Measurements from ENCODE around the gene MRPL14. TPM values are rescaled to one million over a fixed set of nuclear protein-coding genes. Genes with fewer than 3 reads are reported as not detected.

MRPL14 gene
- total RNA-seq, 4 donors from 2014 or later: 100 to 180 (median 152) TPM

GRCh38 chr6:44090465-44090864 is 36.8 kb downstream of the MRPL14 start:
- in situ Hi-C loops (cut with MboI; ENCODE audit: low sequenced_read_pairs in 4 of 4) (loop anchor here (25.0 kb wide), 1 partner anchor 428 kb away; no protein-coding TSS in a partner anchor), intact Hi-C loops (cut with DNase I; ENCODE audit: low total_unique reads) (no loop called here)
- H3K27me3 ChIP-seq: no peaks in the 10 kb centered on the region
- H3K4me1 ChIP-seq: peaks cover 16 to 21% of the 10 kb centered on the region in 2 donors
- no peak overlapping the region for H3K4me3 ChIP-seq
- ATAC-seq: no peak
- H3K36me3 ChIP-seq: no peaks in the 10 kb centered on the region
- no peak for TF ChIP-seq POLR2A (IDR thresholded peaks at IDR 0.05)
- no peak for TF ChIP-seq CTCF (IDR thresholded peaks at IDR 0.05 in 4 of 5, conservative IDR thresholded peaks at IDR 0.05 in 1 of 5)
- H3K27ac ChIP-seq: peak overlapping the region in 1 of 4 donors; percentile 16
- no peak for DNase-seq
- H3K9me3 ChIP-seq: no peaks in the 10 kb centered on the region

- TF ChIP-seq POLR2A (IDR thresholded peaks at IDR 0.05): no peak
- H3K27me3 ChIP-seq: no peaks in the 10 kb centered on the region
- H3K36me3 ChIP-seq: no peaks in the 10 kb centered on the region
- peak overlapping the region in 1 of 4 donors; percentile 28 for H3K27ac ChIP-seq
- H3K4me1 ChIP-seq: peaks cover 25 to 33% of the 10 kb centered on the region in 2 donors
- DNase-seq: no peak
- no peak for ATAC-seq
- in situ Hi-C loops (cut with MboI; ENCODE audit: low sequenced_read_pairs in 4 of 4) (loop anchor here (10.0 to 25.0 kb wide), 2 partner anchors 427 to 484 kb away; no protein-coding TSS in a partner anchor), intact Hi-C loops (cut with DNase I; ENCODE audit: low total_unique reads) (no loop called here)
- H3K4me3 ChIP-seq: no peak overlapping the region
- H3K9me3 ChIP-seq: no peaks in the 10 kb centered on the region
Observed at GRCh38 chr6:44088827-44089590, 38.2 kb downstream of the MRPL14 start.

- no peaks in the 10 kb centered on the region for H3K27me3 ChIP-seq
- H3K4me1 ChIP-seq: peaks cover 36 to 44% of the 10 kb centered on the region in 2 donors
- ATAC-seq: no peak
- in situ Hi-C loops (cut with MboI; ENCODE audit: low sequenced_read_pairs in 4 of 4) (loop anchor here (10.0 to 25.0 kb wide), 2 partner anchors 425 to 483 kb away; no protein-coding TSS in a partner anchor), intact Hi-C loops (cut with DNase I; ENCODE audit: low total_unique reads) (no loop called here)
- peak overlapping the region; percentile 91 to 99 (median 92) for H3K27ac ChIP-seq
- H3K36me3 ChIP-seq: no peaks in the 10 kb centered on the region
- DNase-seq: no peak
- TF ChIP-seq POLR2A (IDR thresholded peaks at IDR 0.05): no peak
- peak in 1 of 5 experiments; percentile 2 for TF ChIP-seq CTCF (IDR thresholded peaks at IDR 0.05 in 4 of 5, conservative IDR thresholded peaks at IDR 0.05 in 1 of 5)
- H3K4me3 ChIP-seq: no peak overlapping the region
- no peaks in the 10 kb centered on the region for H3K9me3 ChIP-seq
Observed at GRCh38 chr6:44087623-44088022, 39.6 kb downstream of the MRPL14 start.

- in situ Hi-C loops (cut with MboI; ENCODE audit: low sequenced_read_pairs in 4 of 4): loop anchor here (10.0 to 25.0 kb wide), 2 partner anchors 425 to 482 kb away; no protein-coding TSS in a partner anchor
- DNase-seq: peak; percentile 50 to 91
- no peak overlapping the region for H3K4me3 ChIP-seq
- intact Hi-C loops (cut with DNase I; ENCODE audit: low total_unique reads): no loop called here
- no peaks in the 10 kb centered on the region for H3K27me3 ChIP-seq
- ATAC-seq: peak; percentile 28 to 61
- H3K36me3 ChIP-seq: no peaks in the 10 kb centered on the region
- peaks cover 36 to 44% of the 10 kb centered on the region in 2 donors for H3K4me1 ChIP-seq
- peak overlapping the region; percentile 91 to 99 (median 92) for H3K27ac ChIP-seq
- peak in 1 of 5 experiments; percentile 12 for TF ChIP-seq CTCF (IDR thresholded peaks at IDR 0.05 in 4 of 5, conservative IDR thresholded peaks at IDR 0.05 in 1 of 5)
- peak; percentile 44 to 80 for TF ChIP-seq POLR2A (IDR thresholded peaks at IDR 0.05)
- H3K9me3 ChIP-seq: no peaks in the 10 kb centered on the region
Observed at GRCh38 chr6:44086931-44087574, 40.2 kb downstream of the MRPL14 start.

GRCh38 chr6:44085219-44085618 is 42.0 kb downstream of the MRPL14 start:
- no peak for ATAC-seq
- TF ChIP-seq POLR2A (IDR thresholded peaks at IDR 0.05) (no peak), CTCF (IDR thresholded peaks at IDR 0.05 in 4 of 5, conservative IDR thresholded peaks at IDR 0.05 in 1 of 5) (no peak)
- Histone ChIP-seq H3K9me3 (no peaks in the 10 kb centered on the region), H3K27me3 (no peaks in the 10 kb centered on the region), H3K27ac (peak overlapping the region; percentile 91 to 99 (median 92)), H3K4me1 (peaks cover 36 to 44% of the 10 kb centered on the region in 2 donors), H3K36me3 (no peaks in the 10 kb centered on the region), H3K4me3 (no peak overlapping the region)
- no peak for DNase-seq
- in situ Hi-C loops (cut with MboI; ENCODE audit: low sequenced_read_pairs in 4 of 4): loop anchor here (10.0 to 25.0 kb wide), 2 partner anchors 423 to 480 kb away; no protein-coding TSS in a partner anchor
- intact Hi-C loops (cut with DNase I; ENCODE audit: low total_unique reads): no loop called here

Measured in gastrocnemius medialis (tissue), 4 donors.